DND-41 (cell line): ENCODE data around the gene OPCML.

ENCODE experiments used
- EZH2 ChIP-seq: IDR thresholded peaks from 3 replicates; pipeline ENCODE4 v1.6.1; 2012; ENCODE audit warnings: borderline replicate concordance, low read depth, mild to moderate bottlenecking, moderate library complexity, low read length, inconsistent platforms; ENCODE audit not compliant: severe bottlenecking
- TF ChIP-seq, protein P1 (sequence below): IDR thresholded peaks from 2 replicates; pipeline ENCODE4 v1.5.1; 2012; ENCODE audit warnings: borderline replicate concordance, low read length, moderate library complexity, mild to moderate bottlenecking; ENCODE audit not compliant: poor library complexity, severe bottlenecking; ENCODE audit errors: extremely low read depth

DNA sequence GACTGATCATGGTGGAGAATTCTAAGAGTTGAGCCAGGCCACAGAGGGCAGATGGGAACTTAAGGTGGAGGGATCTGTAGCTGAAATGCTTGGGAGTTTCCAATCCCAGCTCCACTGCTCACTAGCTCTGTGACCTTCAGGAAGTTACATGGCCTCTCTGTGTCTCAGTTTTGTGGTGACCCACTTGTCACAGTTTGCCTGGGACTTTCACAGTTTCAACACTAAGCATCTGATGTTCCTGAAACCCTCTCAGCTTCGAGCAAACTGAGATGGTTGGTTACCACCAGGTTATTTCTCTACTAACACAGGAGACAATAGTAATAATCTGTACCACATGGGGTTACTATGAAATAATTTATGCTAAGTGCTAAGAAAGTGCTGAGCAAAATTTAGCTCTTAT lies 505.3 kb downstream of the OPCML start:
- TF ChIP-seq, protein P1, sequence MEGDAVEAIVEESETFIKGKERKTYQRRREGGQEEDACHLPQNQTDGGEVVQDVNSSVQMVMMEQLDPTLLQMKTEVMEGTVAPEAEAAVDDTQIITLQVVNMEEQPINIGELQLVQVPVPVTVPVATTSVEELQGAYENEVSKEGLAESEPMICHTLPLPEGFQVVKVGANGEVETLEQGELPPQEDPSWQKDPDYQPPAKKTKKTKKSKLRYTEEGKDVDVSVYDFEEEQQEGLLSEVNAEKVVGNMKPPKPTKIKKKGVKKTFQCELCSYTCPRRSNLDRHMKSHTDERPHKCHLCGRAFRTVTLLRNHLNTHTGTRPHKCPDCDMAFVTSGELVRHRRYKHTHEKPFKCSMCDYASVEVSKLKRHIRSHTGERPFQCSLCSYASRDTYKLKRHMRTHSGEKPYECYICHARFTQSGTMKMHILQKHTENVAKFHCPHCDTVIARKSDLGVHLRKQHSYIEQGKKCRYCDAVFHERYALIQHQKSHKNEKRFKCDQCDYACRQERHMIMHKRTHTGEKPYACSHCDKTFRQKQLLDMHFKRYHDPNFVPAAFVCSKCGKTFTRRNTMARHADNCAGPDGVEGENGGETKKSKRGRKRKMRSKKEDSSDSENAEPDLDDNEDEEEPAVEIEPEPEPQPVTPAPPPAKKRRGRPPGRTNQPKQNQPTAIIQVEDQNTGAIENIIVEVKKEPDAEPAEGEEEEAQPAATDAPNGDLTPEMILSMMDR: no peak
- no peak for TF ChIP-seq EZH2
